Measurements from ENCODE around the gene KLHL5.
"Not testable (repeated sequence)": the region's sequence is repeated elsewhere in the genome, so short reads cannot be mapped to it uniquely, and the experiment has no call there.

KLHL5 gene

DNA sequence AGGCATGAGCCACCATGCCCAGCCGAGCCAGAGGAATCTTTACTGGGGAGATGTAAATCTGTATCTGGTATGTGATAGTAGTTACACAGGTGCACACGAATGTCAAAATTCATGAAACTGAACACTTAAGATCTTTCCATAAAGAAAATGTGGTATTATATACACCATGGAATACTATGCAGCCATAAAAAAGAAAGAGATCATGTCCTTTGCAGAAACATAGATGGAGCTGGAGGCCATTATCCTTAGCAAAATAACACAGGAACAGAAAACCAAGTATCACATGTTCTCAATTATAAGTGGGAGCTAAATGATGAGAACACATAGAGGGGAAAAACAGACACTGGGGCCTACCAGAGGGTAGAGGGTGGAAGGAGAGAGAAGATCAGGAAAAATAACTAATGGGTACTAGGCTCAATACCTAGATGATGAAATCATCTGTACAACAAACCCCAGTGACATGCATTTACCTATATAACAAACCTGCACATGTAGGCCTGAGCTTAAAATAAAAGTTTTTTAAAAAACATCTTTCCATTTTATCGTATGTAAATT is 37.6 kb upstream of the KLHL5 start:
- DNase-seq (ENCODE audit: low read depth): no peak
- no peak overlapping the region for H3K4me3 ChIP-seq (ENCODE audit: low read depth, low read length)
- TF ChIP-seq, protein P1, sequence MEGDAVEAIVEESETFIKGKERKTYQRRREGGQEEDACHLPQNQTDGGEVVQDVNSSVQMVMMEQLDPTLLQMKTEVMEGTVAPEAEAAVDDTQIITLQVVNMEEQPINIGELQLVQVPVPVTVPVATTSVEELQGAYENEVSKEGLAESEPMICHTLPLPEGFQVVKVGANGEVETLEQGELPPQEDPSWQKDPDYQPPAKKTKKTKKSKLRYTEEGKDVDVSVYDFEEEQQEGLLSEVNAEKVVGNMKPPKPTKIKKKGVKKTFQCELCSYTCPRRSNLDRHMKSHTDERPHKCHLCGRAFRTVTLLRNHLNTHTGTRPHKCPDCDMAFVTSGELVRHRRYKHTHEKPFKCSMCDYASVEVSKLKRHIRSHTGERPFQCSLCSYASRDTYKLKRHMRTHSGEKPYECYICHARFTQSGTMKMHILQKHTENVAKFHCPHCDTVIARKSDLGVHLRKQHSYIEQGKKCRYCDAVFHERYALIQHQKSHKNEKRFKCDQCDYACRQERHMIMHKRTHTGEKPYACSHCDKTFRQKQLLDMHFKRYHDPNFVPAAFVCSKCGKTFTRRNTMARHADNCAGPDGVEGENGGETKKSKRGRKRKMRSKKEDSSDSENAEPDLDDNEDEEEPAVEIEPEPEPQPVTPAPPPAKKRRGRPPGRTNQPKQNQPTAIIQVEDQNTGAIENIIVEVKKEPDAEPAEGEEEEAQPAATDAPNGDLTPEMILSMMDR (IDR thresholded peaks at IDR 0.05; ENCODE audit: low read depth, low read length): no peak
- no peak for TF ChIP-seq POLR2A (IDR thresholded peaks at IDR 0.05; ENCODE audit: extremely low read depth, insufficient read length)
- no peak for TF ChIP-seq MYC (IDR thresholded peaks at IDR 0.05; ENCODE audit: low read depth, low read length)
- TF ChIP-seq, protein P2, sequence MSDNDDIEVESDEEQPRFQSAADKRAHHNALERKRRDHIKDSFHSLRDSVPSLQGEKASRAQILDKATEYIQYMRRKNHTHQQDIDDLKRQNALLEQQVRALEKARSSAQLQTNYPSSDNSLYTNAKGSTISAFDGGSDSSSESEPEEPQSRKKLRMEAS (IDR thresholded peaks at IDR 0.05; ENCODE audit: low read depth, low read length): no peak

DNA sequence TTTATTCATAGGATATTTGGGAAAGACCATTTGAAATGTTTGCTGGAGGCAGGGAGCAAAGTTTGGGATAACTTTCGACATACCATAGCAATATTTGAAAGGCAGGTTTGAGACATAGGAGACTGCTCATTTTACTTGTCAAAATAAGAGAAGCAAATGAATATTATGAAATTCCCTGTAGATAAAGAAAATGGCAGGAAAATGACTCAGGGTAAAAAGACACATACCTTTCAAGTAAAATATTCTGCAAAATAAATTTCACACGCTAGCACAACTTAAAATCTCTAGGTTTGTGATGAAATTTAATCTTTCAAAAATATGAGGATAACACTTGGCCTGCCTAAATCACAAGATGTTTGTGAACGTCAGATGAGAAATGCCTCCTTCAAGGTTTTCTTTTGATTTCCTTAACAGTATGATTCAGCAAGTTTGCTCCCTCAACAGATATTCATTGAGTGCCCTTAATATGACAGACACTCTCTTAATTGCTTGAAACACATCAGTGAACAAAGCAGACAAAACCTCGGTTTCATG is 36.4 kb upstream of the KLHL5 start:
- peak overlapping the region; percentile 29 for H3K4me3 ChIP-seq (ENCODE audit: low read depth, low read length)
- peak; percentile 74 for DNase-seq (ENCODE audit: low read depth)
- TF ChIP-seq, protein P2 (IDR thresholded peaks at IDR 0.05; ENCODE audit: low read depth, low read length): no peak
- TF ChIP-seq, protein P1 (IDR thresholded peaks at IDR 0.05; ENCODE audit: low read depth, low read length): no peak
- TF ChIP-seq MYC (IDR thresholded peaks at IDR 0.05; ENCODE audit: low read depth, low read length) (no peak), POLR2A (IDR thresholded peaks at IDR 0.05; ENCODE audit: extremely low read depth, insufficient read length) (no peak)

DNA sequence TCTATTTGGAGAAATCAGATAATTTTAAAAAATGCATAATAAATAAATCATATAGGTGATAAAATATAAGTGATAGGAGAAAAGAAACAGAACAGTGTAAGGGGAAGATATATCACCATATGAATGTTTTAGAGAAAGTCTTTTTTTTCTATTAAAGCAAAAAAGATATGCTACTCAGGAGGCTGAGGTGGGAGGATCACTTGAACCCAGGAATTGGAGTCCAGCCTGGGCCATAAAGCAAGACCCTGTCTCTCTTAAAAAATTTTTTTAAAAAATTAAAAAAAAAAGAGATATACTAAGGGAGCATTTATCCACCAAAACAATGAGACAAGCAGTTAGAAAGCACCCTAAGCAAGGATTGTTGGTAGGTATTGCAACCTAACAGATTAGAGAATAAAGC is 35.9 kb upstream of the KLHL5 start:
- DNase-seq (ENCODE audit: low read depth): no peak
- peak overlapping the region; percentile 29 for H3K4me3 ChIP-seq (ENCODE audit: low read depth, low read length)
- TF ChIP-seq MYC (IDR thresholded peaks at IDR 0.05; ENCODE audit: low read depth, low read length) (no peak), POLR2A (IDR thresholded peaks at IDR 0.05; ENCODE audit: extremely low read depth, insufficient read length) (no peak)
- TF ChIP-seq, protein P1 (IDR thresholded peaks at IDR 0.05; ENCODE audit: low read depth, low read length): no peak
- TF ChIP-seq, protein P2 (IDR thresholded peaks at IDR 0.05; ENCODE audit: low read depth, low read length): no peak

DNA sequence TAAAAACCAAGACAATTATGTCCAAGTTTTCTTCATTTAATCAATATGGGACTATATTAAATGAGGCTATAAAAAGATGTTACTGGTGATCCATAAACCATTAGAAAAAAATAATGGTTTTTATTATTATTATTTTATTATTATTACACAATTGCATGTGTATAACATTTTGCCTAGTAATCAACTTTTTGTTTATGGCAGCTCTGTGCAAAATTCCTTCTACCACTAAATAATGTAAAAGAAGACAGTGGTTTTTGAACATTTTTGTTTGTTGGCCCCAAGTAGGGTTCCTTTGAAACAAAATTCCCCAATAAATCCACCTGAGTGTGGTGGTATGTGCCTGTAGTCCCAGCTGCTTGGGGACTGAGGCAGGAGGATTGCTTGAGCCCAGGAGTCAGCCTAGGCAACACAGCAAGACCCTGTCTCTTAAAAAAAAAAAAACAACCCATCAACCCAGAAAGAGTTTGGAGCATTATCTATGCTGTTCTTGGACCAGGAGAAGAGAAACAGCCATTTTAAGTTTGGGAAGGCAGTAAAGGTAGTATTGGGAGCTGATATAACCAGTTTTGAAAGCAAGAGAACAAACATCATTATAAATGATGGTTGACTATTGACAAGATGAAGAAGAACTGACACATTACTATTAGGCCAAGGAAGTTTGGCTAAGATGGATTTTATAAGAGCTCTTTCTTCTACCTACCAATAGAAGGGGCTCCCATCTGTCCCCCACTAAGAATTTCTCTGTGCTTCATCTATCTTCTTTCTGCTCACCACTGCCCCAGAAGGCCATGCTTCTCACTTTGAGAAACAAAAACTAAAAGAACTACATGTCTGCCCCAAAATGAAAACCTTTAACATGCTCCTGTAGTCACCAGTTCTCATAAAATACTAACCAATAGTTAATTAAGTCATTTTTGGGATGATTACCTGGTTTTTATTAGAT is 32.0 kb upstream of the KLHL5 start:
- TF ChIP-seq, protein P2 (IDR thresholded peaks at IDR 0.05; ENCODE audit: low read depth, low read length): no peak
- TF ChIP-seq MYC (IDR thresholded peaks at IDR 0.05; ENCODE audit: low read depth, low read length) (no peak), POLR2A (IDR thresholded peaks at IDR 0.05; ENCODE audit: extremely low read depth, insufficient read length) (no peak)
- TF ChIP-seq, protein P1 (IDR thresholded peaks at IDR 0.05; ENCODE audit: low read depth, low read length): peak; percentile 15
- H3K4me3 ChIP-seq (ENCODE audit: low read depth, low read length): peak overlapping the region; percentile 70
- peak; percentile 68 for DNase-seq (ENCODE audit: low read depth)

DNA sequence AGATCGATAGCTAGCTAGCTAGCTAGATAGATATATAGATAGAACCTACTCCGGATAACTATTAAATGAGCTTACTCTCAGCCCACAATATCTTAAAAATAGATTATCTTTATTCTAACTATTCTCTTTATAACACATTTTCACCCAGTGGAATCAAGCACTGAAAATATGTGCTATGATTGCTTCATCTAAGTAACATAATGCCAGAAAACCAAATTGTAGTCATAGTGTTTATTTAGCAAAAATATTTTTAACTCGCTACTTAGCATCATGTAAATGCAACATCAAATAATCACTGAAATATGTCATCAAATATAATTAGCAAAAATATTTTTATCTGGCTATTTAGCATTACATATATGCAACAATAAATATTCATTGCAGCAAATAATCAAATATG is 31.3 kb upstream of the KLHL5 start:
- H3K4me3 ChIP-seq (ENCODE audit: low read depth, low read length): peak overlapping the region; percentile 70
- DNase-seq (ENCODE audit: low read depth): no peak
- TF ChIP-seq MYC (IDR thresholded peaks at IDR 0.05; ENCODE audit: low read depth, low read length) (no peak), POLR2A (IDR thresholded peaks at IDR 0.05; ENCODE audit: extremely low read depth, insufficient read length) (no peak)
- TF ChIP-seq, protein P2 (IDR thresholded peaks at IDR 0.05; ENCODE audit: low read depth, low read length): no peak
- TF ChIP-seq, protein P1 (IDR thresholded peaks at IDR 0.05; ENCODE audit: low read depth, low read length): no peak

DNA sequence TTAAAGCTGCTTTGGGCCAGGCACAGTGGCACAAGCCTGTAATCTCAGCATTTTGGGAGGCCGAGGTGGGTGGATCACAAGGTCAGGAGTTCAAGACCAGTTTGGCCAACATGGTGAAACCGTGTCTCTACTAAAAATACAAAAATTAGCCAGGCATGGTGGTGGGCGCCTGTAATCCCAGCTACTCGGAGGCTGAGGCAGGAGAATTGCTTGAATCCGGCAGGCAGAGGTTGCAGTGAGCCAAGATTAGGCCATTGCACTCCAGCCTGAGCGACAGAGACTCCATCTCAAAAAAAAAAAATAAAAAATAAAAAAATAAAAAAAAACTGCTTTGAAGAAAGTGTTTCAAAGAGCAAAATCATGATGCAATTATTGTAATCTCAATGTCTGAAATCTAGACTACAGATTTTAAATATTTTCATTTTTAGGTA is 30.4 kb upstream of the KLHL5 start:
- not testable (repeated sequence) for DNase-seq (ENCODE audit: low read depth)
- peak overlapping the region; percentile 70 for H3K4me3 ChIP-seq (ENCODE audit: low read depth, low read length)
